A673 (cell line): ENCODE measurements around the gene FECH.

Experiments
- EZH2 ChIP-seq: fragments of 200-600 bp; sonication (generic); IDR thresholded peaks from 2 replicates; pipeline ENCODE4 v1.6.1; 2017; ENCODE audit warnings: borderline replicate concordance, low read depth, mild to moderate bottlenecking, mixed read lengths, antibody characterized with exemption, low read length; ENCODE audit not compliant: poor library complexity, severe bottlenecking
- TF ChIP-seq, protein P1 (sequence below): fragments of 300-800, 200-600 bp; sonication (generic); conservative IDR thresholded peaks from 2 replicates; pipeline ENCODE4 v1.5.1; 2017; ENCODE audit warnings: low read depth, mild to moderate bottlenecking, antibody characterized with exemption, low read length, moderate library complexity, mixed read lengths

DNA sequence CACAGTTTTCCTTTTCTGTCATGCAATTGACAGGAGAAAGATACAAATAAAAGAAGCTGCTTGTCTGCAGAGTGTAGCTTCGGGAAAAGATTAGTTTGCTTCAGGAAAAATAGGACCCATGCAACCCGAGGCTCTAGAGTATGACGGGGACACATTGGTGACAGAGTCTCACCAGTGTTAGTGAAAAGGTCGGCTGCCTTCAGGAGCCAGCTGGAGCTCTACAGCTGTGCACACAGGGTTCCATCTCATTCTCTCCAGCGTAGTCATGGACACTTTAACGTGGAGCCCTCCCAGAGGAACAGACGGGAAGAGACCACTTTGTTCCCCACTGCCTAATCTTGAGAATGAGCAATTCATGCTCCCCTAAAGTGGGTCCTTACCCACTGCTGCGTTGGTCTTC is 42.9 kb downstream of the FECH start:
- TF ChIP-seq, protein P1, sequence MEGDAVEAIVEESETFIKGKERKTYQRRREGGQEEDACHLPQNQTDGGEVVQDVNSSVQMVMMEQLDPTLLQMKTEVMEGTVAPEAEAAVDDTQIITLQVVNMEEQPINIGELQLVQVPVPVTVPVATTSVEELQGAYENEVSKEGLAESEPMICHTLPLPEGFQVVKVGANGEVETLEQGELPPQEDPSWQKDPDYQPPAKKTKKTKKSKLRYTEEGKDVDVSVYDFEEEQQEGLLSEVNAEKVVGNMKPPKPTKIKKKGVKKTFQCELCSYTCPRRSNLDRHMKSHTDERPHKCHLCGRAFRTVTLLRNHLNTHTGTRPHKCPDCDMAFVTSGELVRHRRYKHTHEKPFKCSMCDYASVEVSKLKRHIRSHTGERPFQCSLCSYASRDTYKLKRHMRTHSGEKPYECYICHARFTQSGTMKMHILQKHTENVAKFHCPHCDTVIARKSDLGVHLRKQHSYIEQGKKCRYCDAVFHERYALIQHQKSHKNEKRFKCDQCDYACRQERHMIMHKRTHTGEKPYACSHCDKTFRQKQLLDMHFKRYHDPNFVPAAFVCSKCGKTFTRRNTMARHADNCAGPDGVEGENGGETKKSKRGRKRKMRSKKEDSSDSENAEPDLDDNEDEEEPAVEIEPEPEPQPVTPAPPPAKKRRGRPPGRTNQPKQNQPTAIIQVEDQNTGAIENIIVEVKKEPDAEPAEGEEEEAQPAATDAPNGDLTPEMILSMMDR, result no peak
- TF ChIP-seq EZH2, result no peak
